ENCODE data around the gene CD244.

GRCh38 chr1:160858097-160858496 is 4.6 kb downstream of the CD244 start:
- no peak for TF ChIP-seq CTCF (IDR thresholded peaks at IDR 0.05)
- TF ChIP-seq POLR2A (IDR thresholded peaks at IDR 0.05), result no peak

All from stomach (tissue), 4 donors.